Hepatocyte (in vitro differentiated cells): ENCODE measurements around the gene IGFBP6.

Source experiments
- EZH2 ChIP-seq: fragments of 200-600 bp; sonication (generic); IDR thresholded peaks from 2 replicates; pipeline ENCODE4 v1.6.1; 2016; ENCODE audit warnings: antibody characterized with exemption, mild to moderate bottlenecking, borderline replicate concordance
- EZH2phosphoT487 ChIP-seq: fragments of 200-600 bp; sonication (generic); IDR thresholded peaks from one replicate; pipeline ENCODE4 v1.6.1; 2018; ENCODE audit warnings: antibody characterized with exemption, mild to moderate bottlenecking, low read depth, moderate library complexity; ENCODE audit not compliant: unreplicated experiment, severe bottlenecking
- TF ChIP-seq, protein P1 (sequence below): fragments of 200-600 bp; sonication (generic); IDR thresholded peaks from 2 replicates; pipeline ENCODE4 v1.5.1; 2016; ENCODE audit warnings: antibody characterized with exemption, mild to moderate bottlenecking; ENCODE audit not compliant: poor library complexity

- TF ChIP-seq EZH2 = no peak
- TF ChIP-seq, protein P1, sequence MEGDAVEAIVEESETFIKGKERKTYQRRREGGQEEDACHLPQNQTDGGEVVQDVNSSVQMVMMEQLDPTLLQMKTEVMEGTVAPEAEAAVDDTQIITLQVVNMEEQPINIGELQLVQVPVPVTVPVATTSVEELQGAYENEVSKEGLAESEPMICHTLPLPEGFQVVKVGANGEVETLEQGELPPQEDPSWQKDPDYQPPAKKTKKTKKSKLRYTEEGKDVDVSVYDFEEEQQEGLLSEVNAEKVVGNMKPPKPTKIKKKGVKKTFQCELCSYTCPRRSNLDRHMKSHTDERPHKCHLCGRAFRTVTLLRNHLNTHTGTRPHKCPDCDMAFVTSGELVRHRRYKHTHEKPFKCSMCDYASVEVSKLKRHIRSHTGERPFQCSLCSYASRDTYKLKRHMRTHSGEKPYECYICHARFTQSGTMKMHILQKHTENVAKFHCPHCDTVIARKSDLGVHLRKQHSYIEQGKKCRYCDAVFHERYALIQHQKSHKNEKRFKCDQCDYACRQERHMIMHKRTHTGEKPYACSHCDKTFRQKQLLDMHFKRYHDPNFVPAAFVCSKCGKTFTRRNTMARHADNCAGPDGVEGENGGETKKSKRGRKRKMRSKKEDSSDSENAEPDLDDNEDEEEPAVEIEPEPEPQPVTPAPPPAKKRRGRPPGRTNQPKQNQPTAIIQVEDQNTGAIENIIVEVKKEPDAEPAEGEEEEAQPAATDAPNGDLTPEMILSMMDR = no peak
- no peak for TF ChIP-seq EZH2phosphoT487
These were observed 3.1 kb downstream of the IGFBP6 start for GRCh38 chr12:53100466-53101151.
